A549 (cell line): ENCODE data around the gene RBMS3.
"Not testable (repeated sequence)": the region's sequence is repeated elsewhere in the genome, so short reads cannot be mapped to it uniquely, and the experiment has no call there.

Experiments used
- HOXA7 ChIP-seq: fragments of 250-450 bp; sonication (Bioruptor Pico); IDR thresholded peaks from 2 replicates; pipeline ENCODE4 v1.5.0; 2020; ENCODE audit warnings: mild to moderate bottlenecking, moderate library complexity
- JUNB ChIP-seq: fragments of >200 bp; sonication (Bioruptor Twin); formaldehyde crosslinking; IDR thresholded peaks from 2 replicates; pipeline ENCODE4 v1.6.1; 2016
- MAFK ChIP-seq: fragments of 450-650 bp; IDR thresholded peaks from 2 replicates; pipeline ENCODE4 v1.6.1; 2014; ENCODE audit not compliant: partially characterized antibody
- NPAS2 ChIP-seq: fragments of 250-450 bp; sonication (Bioruptor Pico); IDR thresholded peaks from 2 replicates; pipeline ENCODE4 v1.8.0; 2022; ENCODE audit warnings: mild to moderate bottlenecking, moderate library complexity, borderline replicate concordance
- POLR2A ChIP-seq: IDR thresholded peaks from 2 replicates; pipeline ENCODE4 v1.6.1; 2012; ENCODE audit warnings: mild to moderate bottlenecking, low read length
- RAD21 ChIP-seq, 2 experiments: fragments of >200 bp in 1 of 2; sonication (Bioruptor Twin) in 1 of 2; formaldehyde crosslinking in 1 of 2; IDR thresholded peaks in 1 of 2; conservative IDR thresholded peaks in 1 of 2; 2 replicates in 1 of 2; 3 replicates in 1 of 2; pipeline ENCODE4 v1.6.1; 2012 to 2018; ENCODE audit warnings: inconsistent platforms in 1 of 2
- SMC3 ChIP-seq: fragments of >200 bp; sonication (Bioruptor Twin); formaldehyde crosslinking; IDR thresholded peaks from 3 replicates; pipeline ENCODE4 v1.6.1; 2018; ENCODE audit warnings: inconsistent platforms
- SREBF2 ChIP-seq: fragments of 450-650 bp; IDR thresholded peaks from 2 replicates; pipeline ENCODE4 v1.6.1; 2014; ENCODE audit warnings: mild to moderate bottlenecking, moderate library complexity
- TF ChIP-seq, protein P1 (sequence below): fragments of >200 bp; sonication (Bioruptor Twin); formaldehyde crosslinking; IDR thresholded peaks from 3 replicates; pipeline ENCODE4 v1.5.1; 2016
- TF ChIP-seq, protein P2 (sequence below): fragments of 450-650 bp; IDR thresholded peaks from 2 replicates; pipeline ENCODE4 v1.6.1; 2014; ENCODE audit warnings: antibody characterized with exemption
- TF ChIP-seq, protein P3 (sequence below): fragments of 250-450 bp; sonication (Bioruptor Pico); IDR thresholded peaks from 2 replicates; pipeline ENCODE4 v1.5.0; 2021; ENCODE audit warnings: mild to moderate bottlenecking, moderate library complexity, borderline replicate concordance
- TF ChIP-seq, protein P4 (sequence below): fragments of >200 bp; sonication (Bioruptor Twin); formaldehyde crosslinking; IDR thresholded peaks from 3 replicates; pipeline ENCODE4 v1.6.1; 2016

DNA sequence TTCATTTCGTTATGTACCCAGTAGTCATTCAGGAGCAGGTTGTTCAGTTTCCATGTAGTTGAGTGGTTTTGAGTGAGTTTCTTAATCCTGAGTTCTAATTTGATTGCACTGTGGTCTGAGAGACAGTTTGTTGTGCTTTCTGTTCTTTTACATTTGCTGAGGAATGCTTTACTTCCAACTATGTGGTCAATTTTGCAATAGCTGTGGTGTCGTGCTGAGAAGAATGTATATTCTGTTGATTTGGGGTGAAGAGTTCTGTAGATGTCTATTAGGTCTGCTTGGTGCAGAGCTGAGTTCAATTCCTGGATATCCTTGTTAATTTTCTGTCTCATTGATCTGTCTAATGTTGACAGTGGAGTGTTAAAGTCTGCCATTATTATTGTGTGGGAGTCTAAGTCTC is 79.4 kb downstream of the RBMS3 start:
- TF ChIP-seq, protein P1, sequence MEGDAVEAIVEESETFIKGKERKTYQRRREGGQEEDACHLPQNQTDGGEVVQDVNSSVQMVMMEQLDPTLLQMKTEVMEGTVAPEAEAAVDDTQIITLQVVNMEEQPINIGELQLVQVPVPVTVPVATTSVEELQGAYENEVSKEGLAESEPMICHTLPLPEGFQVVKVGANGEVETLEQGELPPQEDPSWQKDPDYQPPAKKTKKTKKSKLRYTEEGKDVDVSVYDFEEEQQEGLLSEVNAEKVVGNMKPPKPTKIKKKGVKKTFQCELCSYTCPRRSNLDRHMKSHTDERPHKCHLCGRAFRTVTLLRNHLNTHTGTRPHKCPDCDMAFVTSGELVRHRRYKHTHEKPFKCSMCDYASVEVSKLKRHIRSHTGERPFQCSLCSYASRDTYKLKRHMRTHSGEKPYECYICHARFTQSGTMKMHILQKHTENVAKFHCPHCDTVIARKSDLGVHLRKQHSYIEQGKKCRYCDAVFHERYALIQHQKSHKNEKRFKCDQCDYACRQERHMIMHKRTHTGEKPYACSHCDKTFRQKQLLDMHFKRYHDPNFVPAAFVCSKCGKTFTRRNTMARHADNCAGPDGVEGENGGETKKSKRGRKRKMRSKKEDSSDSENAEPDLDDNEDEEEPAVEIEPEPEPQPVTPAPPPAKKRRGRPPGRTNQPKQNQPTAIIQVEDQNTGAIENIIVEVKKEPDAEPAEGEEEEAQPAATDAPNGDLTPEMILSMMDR, result not testable (repeated sequence)
- not testable (repeated sequence) for TF ChIP-seq POLR2A; HOXA7 (CRISPR knock-in tag); SREBF2; RAD21 (conservative IDR thresholded peaks at IDR 0.05 in 1 of 2, IDR thresholded peaks at IDR 0.05 in 1 of 2); MAFK; SMC3; JUNB; NPAS2
- TF ChIP-seq, protein P2, sequence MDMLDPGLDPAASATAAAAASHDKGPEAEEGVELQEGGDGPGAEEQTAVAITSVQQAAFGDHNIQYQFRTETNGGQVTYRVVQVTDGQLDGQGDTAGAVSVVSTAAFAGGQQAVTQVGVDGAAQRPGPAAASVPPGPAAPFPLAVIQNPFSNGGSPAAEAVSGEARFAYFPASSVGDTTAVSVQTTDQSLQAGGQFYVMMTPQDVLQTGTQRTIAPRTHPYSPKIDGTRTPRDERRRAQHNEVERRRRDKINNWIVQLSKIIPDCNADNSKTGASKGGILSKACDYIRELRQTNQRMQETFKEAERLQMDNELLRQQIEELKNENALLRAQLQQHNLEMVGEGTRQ, result not testable (repeated sequence)
- TF ChIP-seq, protein P3, sequence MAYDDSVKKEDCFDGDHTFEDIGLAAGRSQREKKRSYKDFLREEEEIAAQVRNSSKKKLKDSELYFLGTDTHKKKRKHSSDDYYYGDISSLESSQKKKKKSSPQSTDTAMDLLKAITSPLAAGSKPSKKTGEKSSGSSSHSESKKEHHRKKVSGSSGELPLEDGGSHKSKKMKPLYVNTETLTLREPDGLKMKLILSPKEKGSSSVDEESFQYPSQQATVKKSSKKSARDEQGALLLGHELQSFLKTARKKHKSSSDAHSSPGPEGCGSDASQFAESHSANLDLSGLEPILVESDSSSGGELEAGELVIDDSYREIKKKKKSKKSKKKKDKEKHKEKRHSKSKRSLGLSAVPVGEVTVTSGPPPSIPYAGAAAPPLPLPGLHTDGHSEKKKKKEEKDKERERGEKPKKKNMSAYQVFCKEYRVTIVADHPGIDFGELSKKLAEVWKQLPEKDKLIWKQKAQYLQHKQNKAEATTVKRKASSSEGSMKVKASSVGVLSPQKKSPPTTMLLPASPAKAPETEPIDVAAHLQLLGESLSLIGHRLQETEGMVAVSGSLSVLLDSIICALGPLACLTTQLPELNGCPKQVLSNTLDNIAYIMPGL, result not testable (repeated sequence)
- TF ChIP-seq, protein P4, sequence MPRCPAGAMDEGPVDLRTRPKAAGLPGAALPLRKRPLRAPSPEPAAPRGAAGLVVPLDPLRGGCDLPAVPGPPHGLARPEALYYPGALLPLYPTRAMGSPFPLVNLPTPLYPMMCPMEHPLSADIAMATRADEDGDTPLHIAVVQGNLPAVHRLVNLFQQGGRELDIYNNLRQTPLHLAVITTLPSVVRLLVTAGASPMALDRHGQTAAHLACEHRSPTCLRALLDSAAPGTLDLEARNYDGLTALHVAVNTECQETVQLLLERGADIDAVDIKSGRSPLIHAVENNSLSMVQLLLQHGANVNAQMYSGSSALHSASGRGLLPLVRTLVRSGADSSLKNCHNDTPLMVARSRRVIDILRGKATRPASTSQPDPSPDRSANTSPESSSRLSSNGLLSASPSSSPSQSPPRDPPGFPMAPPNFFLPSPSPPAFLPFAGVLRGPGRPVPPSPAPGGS, result not testable (repeated sequence)
